Right kidney (tissue), 1 donor: ENCODE data around the gene DNAJA4.

Source experiments
- DNase-seq: peaks from one replicate; pipeline ENCODE4 v3.0.0-alpha.2; 2016

DNAJA4 gene

DNA sequence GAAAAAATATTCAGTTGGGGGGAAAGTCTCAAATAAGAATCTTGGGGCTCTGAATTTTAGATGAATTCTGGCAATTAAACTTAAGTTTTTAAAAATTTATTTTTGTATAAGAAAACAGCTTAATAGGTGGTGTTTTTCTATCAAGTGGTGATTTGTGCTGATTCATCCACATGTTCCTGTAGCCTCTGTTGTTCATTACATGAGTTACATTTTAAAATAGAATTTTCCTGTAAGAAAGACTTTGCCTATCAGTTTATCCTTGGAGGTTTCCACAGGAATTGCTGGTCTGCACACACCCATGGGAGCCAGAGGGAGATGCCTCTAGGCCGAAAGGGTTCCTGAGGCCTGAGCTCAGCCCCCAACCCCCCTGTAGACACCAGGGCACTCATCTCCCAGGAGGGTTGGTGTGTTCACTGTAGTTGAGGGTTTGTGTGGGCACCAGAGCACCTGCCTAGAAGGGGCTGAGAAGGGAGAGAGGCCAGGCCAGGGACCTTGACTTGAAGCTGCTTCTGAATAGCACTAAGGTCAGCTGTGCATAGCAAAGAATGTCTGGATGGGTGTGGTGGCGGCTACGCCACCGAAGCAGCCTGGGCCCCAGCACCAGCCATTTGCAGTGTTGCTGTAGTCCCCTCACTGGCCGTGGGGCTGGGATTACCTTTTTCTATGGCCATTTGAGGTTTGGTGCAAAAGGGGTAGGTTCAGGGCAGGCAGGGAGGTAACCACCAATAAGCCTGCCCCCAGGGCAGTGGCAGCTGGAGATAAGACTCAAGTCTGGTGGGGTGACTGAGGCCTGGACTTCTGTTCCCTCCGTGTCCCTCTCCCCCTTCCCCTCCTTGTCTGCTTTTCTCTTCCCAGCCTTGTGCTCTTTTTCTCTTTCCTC lies 11.9 kb downstream of the DNAJA4 start:
- DNase-seq = no peak

DNA sequence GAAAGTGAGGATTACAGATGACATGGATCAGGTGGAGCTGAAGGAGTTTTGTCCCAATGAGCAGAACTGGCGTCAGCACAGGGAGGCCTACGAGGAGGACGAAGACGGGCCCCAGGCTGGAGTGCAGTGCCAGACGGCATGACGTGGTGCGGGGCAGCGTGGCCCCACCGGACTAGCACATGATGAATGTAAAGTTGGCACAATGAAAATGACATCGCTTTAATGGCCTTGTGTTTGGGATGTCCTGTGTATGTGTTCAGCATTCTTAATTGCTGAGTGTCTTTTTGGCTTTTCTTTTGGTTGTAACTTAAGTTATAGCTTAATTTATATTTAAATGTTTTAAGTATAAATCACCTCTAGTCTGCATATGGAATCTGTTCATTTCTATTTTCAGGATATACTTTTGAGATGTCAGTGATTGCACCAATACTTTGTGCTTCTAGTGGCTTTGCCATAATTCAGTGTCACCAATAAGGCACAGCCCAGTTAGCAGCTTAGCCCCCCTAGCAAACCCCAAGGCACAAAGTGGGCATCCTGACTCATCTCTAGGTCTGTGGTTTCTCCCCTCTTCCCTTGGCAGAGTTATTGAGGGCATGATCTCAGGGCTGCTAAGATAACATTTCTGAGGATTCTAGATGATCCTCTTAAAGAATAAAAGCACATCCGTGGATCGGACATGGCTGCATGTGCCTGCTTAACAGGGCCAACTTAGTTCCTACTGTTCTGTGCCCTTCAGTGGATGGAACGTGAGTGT lies 16.1 kb downstream of the DNAJA4 start:
- no peak for DNase-seq

DNA sequence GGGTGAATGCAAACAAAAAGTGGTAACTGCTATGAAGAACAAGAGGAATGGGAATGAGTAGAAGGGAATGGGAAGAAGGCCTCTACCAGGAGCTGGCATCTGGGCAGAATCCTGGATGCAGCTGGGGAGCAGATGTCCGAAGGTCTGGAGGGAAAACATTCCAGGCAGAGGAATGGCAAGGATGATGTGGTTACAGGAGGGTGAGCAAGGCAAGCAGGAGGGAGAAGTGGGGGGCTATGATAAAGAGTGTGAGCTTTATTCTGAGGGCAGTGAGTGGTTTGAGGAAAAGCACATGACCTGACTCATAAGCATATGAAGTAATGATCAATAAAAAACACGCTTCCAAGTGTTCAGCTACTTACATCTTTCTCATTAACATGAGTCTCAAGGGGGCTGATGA lies 18.0 kb downstream of the DNAJA4 start:
- DNase-seq = no peak

DNA sequence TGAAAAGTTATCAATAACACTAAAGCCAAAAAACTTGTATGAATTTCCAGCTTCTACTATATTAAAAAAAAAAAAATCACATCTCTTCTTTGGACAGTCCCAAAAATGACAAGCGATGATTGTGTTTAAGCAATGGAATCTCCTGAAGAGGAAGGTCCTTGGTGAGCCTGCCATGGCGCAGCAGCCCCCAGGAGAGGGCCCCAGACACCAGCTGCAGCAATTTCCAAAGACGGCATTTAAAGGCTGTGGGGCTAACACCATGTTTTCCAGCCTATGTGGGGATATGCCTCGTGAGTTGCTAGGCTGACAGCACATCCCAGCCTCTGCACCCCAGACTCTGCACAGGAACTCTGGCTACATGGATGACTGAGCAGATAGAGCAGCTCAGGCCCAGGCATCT lies 20.4 kb downstream of the DNAJA4 start:
- DNase-seq = no peak

DNA sequence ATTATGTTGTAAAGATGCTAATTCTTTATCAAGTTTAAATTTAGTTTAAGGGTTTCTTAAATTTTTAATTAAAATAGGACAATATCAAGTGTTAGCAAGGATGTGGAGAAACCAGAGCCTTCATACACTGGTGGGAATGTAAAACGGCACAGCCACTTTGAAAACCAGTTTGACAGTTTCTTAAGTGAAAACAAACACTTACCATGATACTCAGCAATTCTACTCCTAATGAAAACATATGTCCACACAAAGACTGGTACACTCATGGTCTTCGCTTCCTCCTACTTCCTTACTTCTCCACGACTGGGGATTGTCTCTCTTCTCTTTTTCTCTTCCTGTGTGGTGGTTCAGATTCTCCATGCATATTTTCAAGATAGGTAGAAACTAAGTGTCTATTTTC lies 25.9 kb downstream of the DNAJA4 start:
- DNase-seq = no peak

DNA sequence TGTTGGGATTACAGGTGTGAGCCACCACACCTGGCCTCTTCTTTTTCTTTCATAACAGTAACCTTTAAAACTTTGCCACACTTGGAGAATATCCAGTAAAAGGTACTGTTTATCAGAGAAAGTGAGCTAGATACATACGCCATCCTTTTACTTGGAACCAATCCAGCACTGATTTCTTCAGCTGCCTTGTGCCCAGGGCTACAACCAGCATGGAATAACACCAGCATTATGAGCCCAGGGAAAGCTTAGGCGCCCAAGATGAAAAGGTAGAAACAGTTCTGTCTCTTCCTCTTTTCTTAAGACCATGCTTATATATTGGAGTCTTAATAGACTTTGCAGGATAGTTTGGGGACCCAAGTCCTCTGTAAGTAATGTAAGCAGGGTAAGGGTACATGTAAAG lies 26.7 kb downstream of the DNAJA4 start:
- no peak for DNase-seq

DNA sequence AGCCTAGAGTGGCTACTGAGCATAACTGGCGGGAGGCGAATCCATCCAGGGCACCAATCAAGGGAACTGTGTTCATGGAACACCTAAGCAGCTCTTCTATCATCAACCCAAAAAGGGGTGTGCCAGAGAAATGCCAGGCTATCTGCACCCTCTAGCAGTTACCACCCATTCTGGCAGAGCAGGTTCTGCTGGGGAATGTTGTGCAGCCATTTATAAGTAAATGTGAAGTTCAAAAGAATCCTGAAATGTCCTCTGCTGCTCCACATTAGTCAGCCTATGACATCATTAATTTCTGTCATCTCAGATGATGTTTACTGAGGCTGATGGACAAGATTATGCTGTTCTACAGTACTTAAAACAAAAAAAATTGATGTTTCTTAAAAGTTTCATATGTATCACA lies 27.3 kb downstream of the DNAJA4 start:
- DNase-seq = no peak

DNA sequence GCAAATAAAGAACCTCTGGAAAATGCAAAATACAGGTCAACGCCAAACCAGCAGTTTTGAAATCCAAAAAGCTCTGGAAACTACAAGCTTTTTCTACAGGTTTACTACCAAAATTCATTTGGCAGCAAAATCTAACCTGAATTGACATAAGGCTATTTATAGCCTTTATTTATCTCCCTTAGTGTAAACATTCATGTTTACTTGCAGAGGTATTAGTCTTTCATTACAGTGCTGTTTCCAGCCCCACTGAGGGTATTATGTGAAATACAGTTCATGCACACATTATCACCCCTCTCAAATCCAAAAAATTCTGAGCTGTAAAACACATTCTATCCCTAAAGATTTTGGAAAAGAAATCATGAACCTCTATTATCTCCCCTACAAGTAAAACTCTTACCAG lies 27.9 kb downstream of the DNAJA4 start:
- DNase-seq = no peak

DNA sequence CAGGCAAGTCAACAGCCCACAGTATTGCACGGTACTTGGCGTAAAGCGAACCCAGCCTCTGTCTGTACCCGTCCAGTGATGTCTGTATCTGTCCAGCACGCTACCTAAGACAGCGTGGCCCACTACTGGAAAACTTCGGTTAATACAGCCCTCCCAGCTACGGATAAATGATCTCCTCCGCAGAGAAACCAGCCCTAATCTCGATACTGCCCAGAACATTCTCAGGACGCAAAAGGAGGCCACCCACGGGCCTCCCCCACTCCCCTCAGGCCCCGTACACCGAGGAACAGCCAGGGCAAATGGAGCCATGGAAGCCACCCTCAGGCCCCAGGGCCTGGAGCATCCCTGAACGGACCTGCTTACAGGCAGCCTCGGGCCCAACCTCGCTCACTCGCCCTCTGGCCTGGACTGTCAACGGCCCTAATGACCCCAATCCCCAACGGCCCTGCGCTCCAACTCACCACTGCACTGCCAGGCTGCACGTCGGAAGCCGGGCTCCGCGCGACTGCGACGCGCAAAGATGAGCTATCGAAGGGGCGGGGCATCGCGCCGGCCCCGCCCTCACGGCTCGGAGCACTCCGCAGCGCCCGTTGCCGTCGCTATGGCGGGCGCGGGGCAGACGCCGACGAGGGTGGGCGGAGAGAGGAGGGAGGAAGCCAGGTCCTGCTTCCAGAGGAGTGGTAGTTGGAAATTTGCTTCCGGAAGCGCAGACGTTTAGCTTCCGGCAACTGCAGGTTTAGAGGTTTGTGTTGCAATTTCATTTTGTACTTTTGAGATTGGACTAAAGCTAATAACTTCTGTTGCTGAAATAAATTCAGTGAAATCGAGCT lies 35.0 kb downstream of the DNAJA4 start, which contains the start of gene SKIC8:
SKIC8 (minus strand) TSS at position 509 of the 830 bp plus-strand sequence. CDS start 3,923 bp downstream, outside the sequence.
- DNase-seq = peak; percentile 92

DNA sequence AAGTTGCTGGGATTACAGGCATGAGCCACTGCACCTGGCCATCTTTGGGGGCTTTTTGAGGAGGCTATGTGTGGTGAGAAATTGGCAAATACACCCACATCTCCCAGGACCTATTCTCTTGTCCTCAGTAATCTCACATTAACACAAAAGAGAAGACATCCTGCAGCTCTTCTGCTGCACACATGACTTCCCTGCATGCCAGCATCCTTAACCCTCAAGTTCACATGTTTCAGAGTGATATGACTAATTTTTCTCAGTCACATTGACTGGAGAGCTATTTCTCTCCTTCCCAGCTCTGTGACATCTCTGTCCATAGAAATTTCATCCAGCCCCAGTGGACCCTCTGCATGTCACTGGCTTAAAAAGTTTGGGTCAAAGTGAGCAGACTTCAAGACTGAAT lies 37.0 kb downstream of the DNAJA4 start:
- DNase-seq = no peak

DNA sequence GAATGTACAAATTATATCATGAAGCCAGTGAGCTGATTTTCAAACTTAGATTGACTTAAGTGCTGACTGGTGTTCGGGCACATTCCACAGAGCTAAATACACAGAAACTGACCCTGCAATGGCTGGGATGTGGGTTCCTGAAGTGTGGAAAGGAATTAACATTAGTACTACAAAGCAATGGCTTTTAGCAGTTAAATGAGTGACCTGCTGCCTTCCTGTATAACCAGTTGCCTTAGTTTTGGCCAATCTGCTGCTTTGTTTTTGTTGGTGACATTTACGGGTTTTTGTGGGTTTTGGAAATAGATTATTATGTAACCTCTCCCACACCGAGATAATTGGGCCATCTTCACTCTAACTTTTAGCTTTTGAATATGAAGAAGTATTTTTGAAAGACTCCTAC lies 37.5 kb downstream of the DNAJA4 start:
- DNase-seq = no peak

DNA sequence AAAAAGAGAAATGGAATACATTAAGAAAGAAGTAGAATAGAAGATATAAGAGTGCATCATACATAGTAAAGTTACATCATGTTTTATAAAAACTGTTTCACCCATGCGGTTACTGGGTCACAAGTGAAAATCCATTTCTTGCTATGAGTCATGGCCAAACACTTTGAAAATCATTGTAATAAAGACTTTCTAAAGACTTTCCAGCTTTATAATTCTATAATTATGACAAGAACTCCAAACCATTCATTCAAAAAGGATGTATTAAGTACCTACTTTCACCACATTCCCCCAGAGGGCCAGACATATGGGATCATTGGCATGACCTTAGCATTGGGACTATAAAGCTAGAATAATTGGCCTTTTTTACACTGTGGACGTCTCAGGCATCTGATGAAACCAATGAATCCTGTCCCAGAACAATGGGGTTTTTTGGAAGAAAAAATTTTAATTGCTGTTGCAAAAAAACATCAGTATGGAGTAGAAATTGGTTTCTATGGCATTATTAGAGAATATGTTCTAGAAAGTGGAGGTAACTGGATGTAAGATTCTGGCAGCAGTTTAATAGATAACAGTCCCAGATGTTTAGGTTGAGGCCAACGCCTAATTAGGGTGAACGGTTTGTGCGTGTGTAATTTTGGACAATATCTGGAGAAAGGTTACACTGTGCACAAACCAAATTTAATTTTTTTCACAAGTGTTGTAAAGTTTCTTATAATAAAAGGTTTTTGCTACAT lies 38.4 kb downstream of the DNAJA4 start:
- no peak for DNase-seq

DNA sequence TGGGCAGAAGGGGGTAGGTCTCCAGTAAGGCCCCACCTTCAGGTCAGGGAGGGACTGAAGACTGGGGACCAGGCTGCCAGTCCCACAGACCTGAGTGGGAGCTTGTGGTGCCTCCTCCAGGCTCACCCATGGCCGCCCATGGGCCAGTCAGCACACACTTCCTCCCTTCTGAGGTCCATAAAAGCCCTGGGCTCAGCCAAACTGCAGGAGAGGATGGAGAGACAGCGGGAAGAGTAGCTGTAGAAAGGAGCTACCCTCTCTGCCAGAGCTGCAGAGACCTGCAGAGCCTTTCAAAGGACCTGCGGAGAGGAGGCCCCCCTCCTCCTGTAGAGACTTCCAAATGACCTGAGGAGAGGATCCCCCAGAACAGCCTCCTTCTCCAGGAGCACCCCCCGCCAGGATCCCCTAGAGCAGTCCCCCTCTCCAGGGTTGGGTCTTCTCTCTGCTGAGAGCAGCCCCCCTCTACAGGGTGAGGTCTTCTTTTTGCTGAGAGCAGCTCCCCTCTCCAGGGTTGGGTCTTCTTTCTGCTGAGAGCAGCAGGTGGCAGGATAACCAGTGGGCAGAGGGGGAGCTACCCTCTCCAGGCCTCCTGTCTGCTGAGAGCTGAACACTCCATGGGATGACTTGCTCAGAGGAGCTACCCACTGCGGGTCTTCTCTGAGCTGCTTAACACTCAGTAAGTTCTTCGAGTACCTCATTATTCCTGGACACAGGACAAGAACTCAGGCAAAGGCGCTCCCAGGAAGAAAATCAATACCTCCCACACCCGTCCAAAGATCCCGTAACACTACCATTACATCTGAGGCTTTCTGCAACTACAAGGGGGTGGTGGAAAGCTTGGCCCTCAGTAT lies 40.1 kb downstream of the DNAJA4 start:
- no peak for DNase-seq

DNA sequence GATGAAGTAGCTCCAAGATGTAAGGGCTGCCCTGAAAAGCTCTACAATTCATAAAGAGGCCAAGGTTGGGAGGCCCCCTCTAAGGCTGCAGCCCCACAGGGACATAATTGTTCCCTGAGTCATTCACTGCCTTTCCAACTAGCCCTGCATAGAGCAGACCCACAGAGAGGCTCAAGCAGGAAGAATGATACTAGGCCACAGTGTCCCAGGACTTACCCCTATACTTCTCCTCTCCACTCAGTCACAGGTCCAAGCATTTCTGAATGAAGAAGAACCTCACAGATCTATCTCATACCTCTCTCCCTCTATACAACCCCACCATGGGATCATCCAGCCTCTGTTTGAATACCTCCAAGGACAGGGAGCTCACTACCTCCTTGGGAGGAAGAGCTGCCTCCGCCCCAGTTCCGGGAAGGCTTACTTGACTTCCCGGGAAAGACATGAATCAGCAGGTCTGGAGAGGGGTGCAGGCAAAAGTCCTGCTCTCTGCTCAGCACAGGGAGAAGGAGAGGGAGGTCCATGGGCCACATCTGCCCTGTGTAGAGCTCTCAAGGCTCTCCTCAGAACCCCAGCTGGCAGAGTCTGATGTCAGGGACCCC lies 41.9 kb downstream of the DNAJA4 start:
- no peak for DNase-seq

DNA sequence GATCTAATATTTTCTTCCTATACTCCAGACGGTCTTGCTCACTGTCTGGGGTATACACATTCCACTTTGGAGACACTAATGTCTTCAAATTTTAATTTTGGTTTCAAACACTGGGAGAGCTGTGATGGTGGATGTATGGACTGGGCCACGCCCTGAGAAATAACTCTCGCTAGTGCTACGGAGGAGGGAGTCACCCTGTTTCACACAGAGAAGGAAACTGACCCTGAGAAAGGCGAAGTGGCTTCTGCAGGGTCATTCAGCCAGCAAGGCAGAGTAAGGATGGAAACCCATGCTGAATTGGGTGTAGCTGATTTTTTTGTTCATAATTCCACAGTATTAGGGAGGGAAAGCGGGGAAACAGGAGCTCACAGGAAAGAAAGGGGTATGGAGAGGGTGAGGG lies 43.6 kb downstream of the DNAJA4 start:
- DNase-seq = no peak

DNA sequence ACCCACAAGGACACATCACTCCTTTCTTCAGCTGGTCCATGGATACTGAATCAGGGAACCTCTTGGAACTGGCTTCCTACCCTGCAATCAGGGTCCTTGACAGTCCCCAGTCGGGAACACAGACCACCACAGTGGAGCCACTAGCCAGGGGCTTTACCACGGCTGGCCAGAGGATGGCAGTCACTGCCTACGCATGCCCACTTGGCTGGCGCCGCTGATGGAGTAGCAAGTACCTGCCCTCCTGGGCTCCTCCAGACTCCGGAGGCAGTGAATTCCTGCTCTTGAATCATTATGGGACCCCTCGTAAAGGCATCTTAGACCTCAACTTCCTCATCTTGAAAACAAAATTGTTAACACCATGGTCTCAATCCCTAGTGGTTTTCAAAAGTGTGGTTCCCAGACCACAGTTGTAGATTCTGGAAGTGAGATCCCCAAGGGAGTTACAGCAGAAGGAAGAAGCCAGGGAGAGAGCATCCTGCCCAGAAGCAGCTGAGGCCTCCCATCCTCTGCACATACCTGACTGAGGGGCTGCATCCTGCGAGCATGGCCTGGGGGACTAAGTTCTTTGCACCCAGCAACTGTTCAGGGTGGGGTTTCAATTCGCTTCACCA lies 44.2 kb downstream of the DNAJA4 start:
- peak; percentile 60 for DNase-seq

DNA sequence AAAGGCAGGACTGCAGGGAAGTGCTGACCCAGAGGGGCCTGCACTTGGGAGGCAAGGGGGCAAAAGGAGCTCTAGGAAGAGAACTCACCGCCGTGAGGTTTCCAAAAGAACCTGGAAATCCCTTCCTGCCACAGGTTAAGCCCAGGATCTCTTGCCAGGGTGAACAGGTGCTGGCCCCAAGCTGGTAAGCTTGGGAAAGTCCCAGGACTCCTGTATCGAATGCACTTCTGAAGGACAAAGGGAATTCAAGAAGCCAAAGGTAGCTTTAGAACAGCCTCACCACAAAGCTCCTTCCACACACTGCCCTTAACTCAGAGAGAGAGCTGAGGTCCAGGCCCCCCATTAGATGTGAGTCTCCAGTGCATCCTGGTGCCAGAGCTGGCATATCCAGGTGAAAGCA lies 46.9 kb downstream of the DNAJA4 start:
- DNase-seq = no peak

DNA sequence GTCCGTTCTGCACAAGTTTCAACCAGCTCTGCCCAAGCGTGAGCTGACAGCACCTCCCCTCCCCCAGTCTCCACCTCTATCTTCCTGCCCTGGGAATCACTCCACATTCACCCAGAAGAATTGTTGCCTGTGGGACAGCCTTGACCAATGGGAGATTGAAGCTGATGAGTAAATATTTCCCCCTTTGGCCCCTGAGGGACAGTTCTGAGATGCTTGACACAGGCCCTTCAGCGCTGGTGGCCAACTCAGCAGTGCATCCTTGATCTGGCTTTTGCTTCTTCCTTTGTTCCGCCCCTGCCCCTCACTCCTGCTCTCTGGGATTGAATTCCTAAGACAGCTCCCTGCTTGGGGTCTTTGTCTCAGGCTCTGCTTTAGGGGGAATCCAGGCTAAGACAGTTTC lies 48.2 kb downstream of the DNAJA4 start:
- DNase-seq = no peak

DNA sequence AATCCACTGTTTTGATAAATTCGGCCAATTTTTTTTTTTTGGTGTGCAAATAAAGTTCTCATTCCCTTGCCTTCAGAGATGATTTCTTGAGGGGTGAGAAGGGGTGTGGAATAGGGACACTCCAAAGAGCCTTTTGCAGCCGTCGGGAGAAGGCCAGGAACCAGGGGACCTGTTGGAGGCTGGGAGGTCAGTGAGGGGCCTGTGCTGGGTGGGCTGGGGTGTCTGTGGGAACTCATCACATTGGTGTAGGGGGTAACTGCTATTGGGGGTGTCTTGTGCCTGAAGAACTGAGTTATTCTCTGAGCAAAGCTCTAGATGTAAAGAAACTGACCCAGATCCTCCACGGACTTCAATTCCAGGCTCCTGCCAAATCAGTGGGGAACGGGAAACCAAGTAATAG lies 48.6 kb downstream of the DNAJA4 start:
- no peak for DNase-seq

DNA sequence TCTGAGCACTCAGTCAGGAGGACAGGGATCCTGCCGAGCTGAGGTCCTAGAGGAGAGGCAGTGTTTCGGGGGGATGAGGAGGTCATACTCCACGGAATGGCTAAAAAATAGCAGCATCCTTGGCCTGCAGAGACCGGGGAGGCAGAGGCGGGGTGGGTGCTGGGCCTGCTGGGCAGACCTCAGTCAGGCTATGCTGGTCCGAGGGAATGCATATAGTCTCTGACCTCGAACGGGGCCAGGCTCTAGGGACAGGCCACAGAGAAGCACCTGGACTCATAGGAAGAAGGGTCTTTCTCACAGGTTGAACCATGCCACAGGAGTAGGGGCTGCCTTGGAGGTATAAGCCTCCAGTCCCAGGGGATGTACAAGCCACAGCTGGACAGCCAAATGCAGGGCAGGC lies 49.0 kb downstream of the DNAJA4 start:
- DNase-seq = no peak
